SK-N-SH (cell line): ENCODE measurements around the gene PLEKHA8. TPM values are rescaled to one million over a fixed set of nuclear protein-coding genes. Genes with fewer than 3 reads are reported as not detected.

ENCODE experiments used
- CTCF ChIA-PET: fragments of 300-600, 350-600 bp; formaldehyde crosslinking; extraction: SDS; loops from one replicate; lab custom pipeline; 2021; lab: Yijun Ruan, JAX
- POLR2A ChIA-PET: fragments of 350-600 bp; sonication (Branson Sonifier 250); formaldehyde crosslinking; extraction: SDS; loops from one replicate; lab custom pipeline; 2020; ENCODE audit warnings: antibody characterized with exemption, inconsistent platforms; lab: Yijun Ruan, JAX
- DNase-seq: peaks from one replicate; pipeline ENCODE4 v3.0.0; 2012
- H2AFZ ChIP-seq: fragments of 200-600 bp; sonication (generic); 2 replicates; pipeline ENCODE4 v1.8.1; 2016; ENCODE audit warnings: antibody characterized with exemption, mild to moderate bottlenecking, low read depth
- H3F3A ChIP-seq: fragments of 200-600 bp; sonication (generic); replicated peaks from 2 replicates; pipeline ENCODE3; 2016; ENCODE audit warnings: antibody characterized with exemption, mild to moderate bottlenecking; ENCODE audit not compliant: insufficient read depth
- H3K27ac ChIP-seq, 2 experiments: fragments of 200-500 bp in 1 of 2; fragments of 200-600 bp in 1 of 2; sonication (Bioruptor generic) in 1 of 2; sonication (generic), shearing (Covaris generic) in 1 of 2; 2 replicates each; pipeline versions ENCODE4 v1.5.1 to v1.6.1; 2014 to 2016; ENCODE audit warnings: low read depth in 2 of 2, inconsistent platforms in 1 of 2, low read length in 1 of 2, mild to moderate bottlenecking in 1 of 2, mixed read lengths in 1 of 2
- H3K27me3 ChIP-seq: fragments of 200-600 bp; sonication (generic), shearing (Covaris generic); 2 replicates; pipeline ENCODE4 v1.6.1; 2016; ENCODE audit warnings: mixed run types; ENCODE audit not compliant: insufficient read depth
- H3K36me3 ChIP-seq, 2 experiments: fragments of 200-500 bp in 1 of 2; fragments of 200-600 bp in 1 of 2; sonication (Bioruptor generic) in 1 of 2; sonication (generic) in 1 of 2; replicated peaks in 1 of 2; 2 replicates each; pipeline versions ENCODE3 to v1.5.1; 2014 to 2016; ENCODE audit warnings: low read length in 1 of 2, mild to moderate bottlenecking in 1 of 2; ENCODE audit not compliant: insufficient read depth in 2 of 2, control insufficient read depth in 1 of 2
- H3K4me1 ChIP-seq, 2 experiments: fragments of 200-500 bp in 1 of 2; fragments of 200-600 bp in 1 of 2; sonication (Bioruptor generic) in 1 of 2; sonication (generic), shearing (Covaris generic) in 1 of 2; 2 replicates each; pipeline versions ENCODE4 v1.5.1 to v1.6.1; 2014 to 2016; ENCODE audit warnings: low read depth in 1 of 2, low read length in 1 of 2, mixed run types in 1 of 2; ENCODE audit not compliant: insufficient read depth in 2 of 2, control insufficient read depth in 1 of 2
- H3K4me2 ChIP-seq: fragments of 200-600 bp; sonication (generic), shearing (Covaris generic); 2 replicates; pipeline ENCODE4 v1.6.1; 2017; ENCODE audit warnings: mixed run types
- H3K4me3 ChIP-seq, 2 experiments: fragments of 200-500 bp in 1 of 2; fragments of 200-600 bp in 1 of 2; sonication (Bioruptor generic) in 1 of 2; sonication (generic), shearing (Covaris generic) in 1 of 2; 2 replicates each; pipeline versions ENCODE4 v1.5.1 to v1.8.1; 2014 to 2016; ENCODE audit warnings: low read depth in 2 of 2, inconsistent platforms in 1 of 2, low read length in 1 of 2, mild to moderate bottlenecking in 1 of 2, mixed read lengths in 1 of 2, moderate library complexity in 1 of 2
- H3K79me2 ChIP-seq: fragments of 200-600 bp; sonication (generic); 2 replicates; pipeline ENCODE4 v1.8.1; 2017; ENCODE audit warnings: mild to moderate bottlenecking; ENCODE audit not compliant: insufficient read depth
- H3K9ac ChIP-seq: fragments of 200-600 bp; sonication (generic); 2 replicates; pipeline ENCODE4 v1.6.1; 2017; ENCODE audit warnings: mixed run types
- H3K9me2 ChIP-seq: fragments of 200-600 bp; sonication (generic); 2 replicates; pipeline ENCODE4 v1.6.1; 2017; ENCODE audit warnings: mixed run types
- H3K9me3 ChIP-seq: fragments of 200-600 bp; sonication (generic); 2 replicates; pipeline ENCODE4 v1.6.1; 2017; ENCODE audit warnings: mixed run types, mild to moderate bottlenecking, moderate library complexity
- H4K20me1 ChIP-seq: fragments of 200-600 bp; sonication (generic); 2 replicates; pipeline ENCODE4 v1.6.1; 2017; ENCODE audit warnings: mild to moderate bottlenecking, mixed run types; ENCODE audit not compliant: insufficient read depth
- EP300 ChIP-seq, 2 experiments: IDR thresholded peaks; 2 replicates each; pipeline versions ENCODE4 v1.4.0 to v1.6.1; 2012; ENCODE audit warnings: borderline replicate concordance in 1 of 2, low read depth in 1 of 2, low read length in 1 of 2
- FOXJ3 ChIP-seq: sonication (generic); formaldehyde crosslinking; IDR thresholded peaks from 2 replicates; pipeline ENCODE4 v1.5.1; 2020; ENCODE audit warnings: mild to moderate bottlenecking, missing genetic modification reagents
- GABPA ChIP-seq: IDR thresholded peaks from 2 replicates; pipeline ENCODE4 v1.4.0; 2012; ENCODE audit warnings: low read depth, mild to moderate bottlenecking
- MEF2A ChIP-seq: IDR thresholded peaks from 2 replicates; pipeline ENCODE4 v1.4.0; 2012; ENCODE audit warnings: low read depth, borderline replicate concordance
- NFIC ChIP-seq: IDR thresholded peaks from 2 replicates; pipeline ENCODE4 v1.4.0; 2012; ENCODE audit warnings: borderline replicate concordance
- NRF1 ChIP-seq: IDR thresholded peaks from 2 replicates; pipeline ENCODE4 v1.6.1; 2012; ENCODE audit warnings: low read depth, mild to moderate bottlenecking, low read length
- POLR2AphosphoS5 ChIP-seq: IDR thresholded peaks from 2 replicates; pipeline ENCODE4 v1.6.1; 2012; ENCODE audit warnings: low read depth, low read length
- RFX5 ChIP-seq: IDR thresholded peaks from 2 replicates; pipeline ENCODE4 v1.6.1; 2012; ENCODE audit warnings: mild to moderate bottlenecking, improper control_type of control experiment, low read length
- RXRA ChIP-seq: IDR thresholded peaks from 2 replicates; pipeline ENCODE4 v1.4.0; 2012; ENCODE audit warnings: low read depth, mild to moderate bottlenecking, borderline replicate concordance
- SIN3A ChIP-seq: IDR thresholded peaks from 2 replicates; pipeline ENCODE4 v1.6.1; 2012; ENCODE audit warnings: low read depth, mild to moderate bottlenecking, low read length, moderate library complexity, borderline replicate concordance
- TEAD4 ChIP-seq: IDR thresholded peaks from 2 replicates; pipeline ENCODE4 v1.4.0; 2012; ENCODE audit warnings: mild to moderate bottlenecking, borderline replicate concordance; ENCODE audit not compliant: insufficient read depth
- WGBS: methylation state at CpG from one replicate; pipeline ENCODE4 v1.1.6; 2017; ENCODE audit warnings: low lambda C conversion rate; 5-methylcytosine and 5-hydroxymethylcytosine counted together
- polyA plus RNA-seq, 3 experiments: library from polyadenylated mRNA; depleted of rRNA; stranded (reverse); fragments of >200 nt; gene quantifications; 2 replicates each; pipeline ENCODE4 v1.2.3, GENCODE V29; 2012
- TF ChIP-seq, protein P1 (sequence below): IDR thresholded peaks from 2 replicates; pipeline ENCODE4 v1.6.1; 2012; ENCODE audit warnings: mild to moderate bottlenecking, low read depth, low read length, moderate library complexity
- TF ChIP-seq, protein P2 (sequence below): IDR thresholded peaks from 2 replicates; pipeline ENCODE4 v1.4.0; 2012; ENCODE audit warnings: low read depth
- TF ChIP-seq, protein P3 (sequence below): fragments of 150-350 bp; IDR thresholded peaks from 2 replicates; pipeline ENCODE4 v1.6.1; 2016; ENCODE audit warnings: mild to moderate bottlenecking, low read depth, low read length

The PLEKHA8 gene
- polyA plus RNA-seq, 1 of the 3 experiments (the other 2 are of a cell fraction): 4.9 TPM

DNA sequence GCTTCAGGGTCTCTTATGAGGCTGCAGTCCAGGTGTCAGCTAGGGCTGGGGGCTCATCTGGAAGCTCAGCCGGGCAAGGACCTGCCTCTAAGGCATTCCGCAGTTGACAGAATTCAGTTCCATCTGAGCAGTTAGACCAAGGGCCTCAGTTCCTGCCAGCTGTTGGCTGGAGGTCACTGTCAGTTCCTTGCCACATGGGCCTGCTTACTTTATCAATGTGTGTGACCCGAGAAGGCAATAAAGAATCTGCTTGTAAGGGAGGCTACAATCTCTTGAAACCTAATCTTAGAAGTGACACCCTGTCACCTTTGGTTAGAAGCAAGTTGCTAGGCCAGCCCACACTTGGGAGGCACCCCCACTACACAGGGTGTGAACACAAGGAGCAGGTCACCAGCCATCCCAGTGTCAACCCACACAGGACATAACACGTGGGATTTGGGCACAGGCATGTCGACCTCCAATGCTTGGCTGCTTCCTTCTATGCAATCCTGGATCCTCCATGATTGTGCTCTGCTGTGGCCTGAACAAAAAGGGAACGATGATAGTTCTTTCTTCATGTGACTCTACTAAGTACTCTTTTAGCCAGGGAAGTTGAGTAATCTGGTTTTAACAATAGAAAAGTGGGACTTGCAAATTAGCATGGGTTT is 148.4 kb downstream of the PLEKHA8 start:
- DNase-seq: no peak
- H3K4me3 ChIP-seq: no peak overlapping the region
- no peaks in the 10 kb centered on the region for H3K36me3 ChIP-seq
- H3K79me2 ChIP-seq: no peaks in the 10 kb centered on the region
- no peaks in the 10 kb centered on the region for H3K9me2 ChIP-seq
- POLR2A ChIA-PET: no interaction called here
- 85% methylated on average over 6 of the region's 6 CpGs for WGBS
- no peak overlapping the region for H3K4me2 ChIP-seq
- H3K9me3 ChIP-seq: no peaks in the 10 kb centered on the region
- no peak for TF ChIP-seq GABPA
- TF ChIP-seq RXRA: no peak
- H2AFZ ChIP-seq: no peak overlapping the region
- no peak overlapping the region for H3K27ac ChIP-seq
- H3K9ac ChIP-seq: no peak overlapping the region
- no peaks in the 10 kb centered on the region for H4K20me1 ChIP-seq
- peaks cover 20 to 29% of the 10 kb centered on the region in 2 experiments; a peak in 3 of 4 replicates for H3K4me1 ChIP-seq
- CTCF ChIA-PET: interaction anchor here (0.9 to 2.0 kb wide), 5 partner anchors 13 to 111 kb away, joined by 3 to 5 read pairs (median 3); no protein-coding TSS in a partner anchor
- no peaks in the 10 kb centered on the region for H3F3A ChIP-seq
- H3K27me3 ChIP-seq: no peaks in the 10 kb centered on the region

DNA sequence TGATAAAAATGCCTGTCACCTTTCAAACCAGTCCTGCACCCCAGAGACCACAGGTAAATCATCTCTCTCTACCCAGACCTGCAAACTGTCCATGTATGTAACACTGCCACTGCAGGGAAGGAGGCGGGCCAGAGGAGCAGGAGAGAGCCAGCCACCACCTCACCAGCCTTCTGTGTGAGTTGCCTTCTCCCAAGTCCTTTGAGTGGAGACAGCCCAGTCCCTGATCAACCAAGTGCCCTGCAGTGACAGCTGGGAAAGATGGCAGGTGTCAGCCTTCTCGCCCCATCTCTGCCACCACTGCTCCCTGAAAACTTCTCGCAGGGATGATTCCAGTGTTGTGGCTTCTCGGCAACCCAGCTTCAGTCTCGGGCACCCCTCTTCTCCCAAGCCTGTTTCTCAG is 149.0 kb downstream of the PLEKHA8 start:
- no peak for TF ChIP-seq SIN3A
- no peak for TF ChIP-seq POLR2AphosphoS5
- no peak for TF ChIP-seq GABPA
- no peak for TF ChIP-seq RFX5
- no peak for TF ChIP-seq FOXJ3 (CRISPR knock-in tag)
- no peak for TF ChIP-seq TEAD4
- Histone ChIP-seq H3K79me2 (no peaks in the 10 kb centered on the region), H3K4me1 (peaks cover 14 to 23% of the 10 kb centered on the region in 2 experiments; a peak in 3 of 4 replicates), H2AFZ (no peak overlapping the region), H3K9me3 (no peaks in the 10 kb centered on the region), H3K4me3 (no peak overlapping the region), H3K9me2 (no peaks in the 10 kb centered on the region), H4K20me1 (no peaks in the 10 kb centered on the region), H3K9ac (no peak overlapping the region), H3K4me2 (no peak overlapping the region), H3K27ac (no peak overlapping the region), H3K27me3 (no peaks in the 10 kb centered on the region), H3F3A (no peaks in the 10 kb centered on the region), H3K36me3 (no peaks in the 10 kb centered on the region)
- DNase-seq: no peak
- CTCF ChIA-PET: interaction anchor here (0.9 to 1.6 kb wide), 2 partner anchors 13 to 99 kb away, joined by 3 to 5 read pairs; no protein-coding TSS in a partner anchor
- WGBS: 76% methylated on average over 5 of the region's 5 CpGs
- POLR2A ChIA-PET: no interaction called here

DNA sequence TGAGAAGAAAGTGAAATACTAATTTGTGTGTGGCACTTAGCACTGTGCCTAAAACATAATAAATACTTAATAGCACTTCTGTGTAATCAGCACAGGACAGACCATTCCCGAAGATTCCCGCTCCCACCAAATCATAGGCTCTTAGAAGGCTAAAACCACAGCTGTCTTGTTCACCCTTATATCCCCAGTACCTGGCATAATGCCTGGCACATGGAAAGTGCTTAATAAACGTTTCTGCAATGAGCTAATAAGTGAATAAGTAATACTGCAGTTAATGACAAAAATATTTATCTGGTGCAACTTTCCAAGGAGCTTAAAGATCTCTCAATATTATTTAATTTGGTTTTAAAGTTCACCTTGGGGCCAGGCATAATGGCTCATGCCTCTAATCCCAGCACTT is 149.8 kb downstream of the PLEKHA8 start:
- Histone ChIP-seq H3K79me2 (no peaks in the 10 kb centered on the region), H3K9me2 (no peaks in the 10 kb centered on the region), H3K36me3 (no peaks in the 10 kb centered on the region), H2AFZ (no peak overlapping the region), H3K4me1 (peaks cover 6 to 16% of the 10 kb centered on the region in 2 experiments; a peak in 3 of 4 replicates), H3K27me3 (no peaks in the 10 kb centered on the region), H3K9ac (no peak overlapping the region), H3K4me3 (no peak overlapping the region), H4K20me1 (no peaks in the 10 kb centered on the region), H3K4me2 (no peak overlapping the region), H3K27ac (no peak overlapping the region), H3K9me3 (no peaks in the 10 kb centered on the region), H3F3A (no peaks in the 10 kb centered on the region)
- CTCF ChIA-PET: interaction anchor here (1.5 to 1.6 kb wide), 2 partner anchors 14 to 16 kb away, joined by 3 to 5 read pairs; no protein-coding TSS in a partner anchor
- 38% methylated on average over 3 of the region's 3 CpGs for WGBS
- DNase-seq: no peak
- POLR2A ChIA-PET: no interaction called here
- TF ChIP-seq MEF2A (no peak), NRF1 (no peak), SIN3A (no peak), NFIC (no peak), EP300 (IDR thresholded peaks at IDR 0.05; ENCODE audit: borderline replicate concordance in 1 of 2, low read depth in 1 of 2, low read length in 1 of 2) (no peak), GABPA (no peak)
- TF ChIP-seq, protein P1, sequence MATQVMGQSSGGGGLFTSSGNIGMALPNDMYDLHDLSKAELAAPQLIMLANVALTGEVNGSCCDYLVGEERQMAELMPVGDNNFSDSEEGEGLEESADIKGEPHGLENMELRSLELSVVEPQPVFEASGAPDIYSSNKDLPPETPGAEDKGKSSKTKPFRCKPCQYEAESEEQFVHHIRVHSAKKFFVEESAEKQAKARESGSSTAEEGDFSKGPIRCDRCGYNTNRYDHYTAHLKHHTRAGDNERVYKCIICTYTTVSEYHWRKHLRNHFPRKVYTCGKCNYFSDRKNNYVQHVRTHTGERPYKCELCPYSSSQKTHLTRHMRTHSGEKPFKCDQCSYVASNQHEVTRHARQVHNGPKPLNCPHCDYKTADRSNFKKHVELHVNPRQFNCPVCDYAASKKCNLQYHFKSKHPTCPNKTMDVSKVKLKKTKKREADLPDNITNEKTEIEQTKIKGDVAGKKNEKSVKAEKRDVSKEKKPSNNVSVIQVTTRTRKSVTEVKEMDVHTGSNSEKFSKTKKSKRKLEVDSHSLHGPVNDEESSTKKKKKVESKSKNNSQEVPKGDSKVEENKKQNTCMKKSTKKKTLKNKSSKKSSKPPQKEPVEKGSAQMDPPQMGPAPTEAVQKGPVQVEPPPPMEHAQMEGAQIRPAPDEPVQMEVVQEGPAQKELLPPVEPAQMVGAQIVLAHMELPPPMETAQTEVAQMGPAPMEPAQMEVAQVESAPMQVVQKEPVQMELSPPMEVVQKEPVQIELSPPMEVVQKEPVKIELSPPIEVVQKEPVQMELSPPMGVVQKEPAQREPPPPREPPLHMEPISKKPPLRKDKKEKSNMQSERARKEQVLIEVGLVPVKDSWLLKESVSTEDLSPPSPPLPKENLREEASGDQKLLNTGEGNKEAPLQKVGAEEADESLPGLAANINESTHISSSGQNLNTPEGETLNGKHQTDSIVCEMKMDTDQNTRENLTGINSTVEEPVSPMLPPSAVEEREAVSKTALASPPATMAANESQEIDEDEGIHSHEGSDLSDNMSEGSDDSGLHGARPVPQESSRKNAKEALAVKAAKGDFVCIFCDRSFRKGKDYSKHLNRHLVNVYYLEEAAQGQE: no peak
- TF ChIP-seq, protein P2, sequence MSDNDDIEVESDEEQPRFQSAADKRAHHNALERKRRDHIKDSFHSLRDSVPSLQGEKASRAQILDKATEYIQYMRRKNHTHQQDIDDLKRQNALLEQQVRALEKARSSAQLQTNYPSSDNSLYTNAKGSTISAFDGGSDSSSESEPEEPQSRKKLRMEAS: no peak
- TF ChIP-seq, protein P3, sequence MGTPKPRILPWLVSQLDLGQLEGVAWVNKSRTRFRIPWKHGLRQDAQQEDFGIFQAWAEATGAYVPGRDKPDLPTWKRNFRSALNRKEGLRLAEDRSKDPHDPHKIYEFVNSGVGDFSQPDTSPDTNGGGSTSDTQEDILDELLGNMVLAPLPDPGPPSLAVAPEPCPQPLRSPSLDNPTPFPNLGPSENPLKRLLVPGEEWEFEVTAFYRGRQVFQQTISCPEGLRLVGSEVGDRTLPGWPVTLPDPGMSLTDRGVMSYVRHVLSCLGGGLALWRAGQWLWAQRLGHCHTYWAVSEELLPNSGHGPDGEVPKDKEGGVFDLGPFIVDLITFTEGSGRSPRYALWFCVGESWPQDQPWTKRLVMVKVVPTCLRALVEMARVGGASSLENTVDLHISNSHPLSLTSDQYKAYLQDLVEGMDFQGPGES: no peak
